Measurements from ENCODE around the gene DDX19B. TPM values are rescaled to one million over a fixed set of nuclear protein-coding genes. Genes with fewer than 3 reads are reported as not detected.
"Not testable (repeated sequence)": the region's sequence is repeated elsewhere in the genome, so short reads cannot be mapped to it uniquely, and the experiment has no call there.

The DDX19B gene
- total and polyA plus RNA-seq, 3 experiments from 2014 or later: 36.0 to 52.9 (median 38.8) TPM

DNA sequence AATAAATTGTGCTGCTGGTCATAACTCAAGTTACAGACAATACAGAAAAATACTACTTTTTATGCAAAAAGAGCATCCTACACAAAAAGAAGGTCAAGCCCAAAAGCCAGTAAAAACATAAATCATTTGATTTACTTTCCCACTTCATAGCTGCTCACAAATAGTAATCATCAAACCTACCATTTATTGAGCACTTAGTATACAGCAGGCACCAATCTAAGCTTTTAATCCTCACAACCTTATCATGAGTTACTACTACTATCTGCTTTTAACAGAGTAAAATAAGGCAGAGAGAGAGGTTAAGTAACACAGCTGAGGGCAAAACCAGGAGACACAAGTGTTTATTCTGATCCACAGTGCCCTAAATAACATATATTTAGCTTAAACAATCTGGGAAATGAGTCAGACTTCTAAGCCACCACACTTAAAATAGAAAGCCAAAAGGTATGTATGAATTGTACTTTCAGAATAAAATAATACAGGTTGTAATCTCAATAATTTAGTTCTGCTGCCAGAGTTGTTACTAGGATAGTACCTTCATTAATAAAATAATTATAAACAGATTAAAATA is 8.0 kb upstream of the DDX19B start:
- Mint-ChIP-seq H3K9me3 (no peaks in the 10 kb centered on the region), H3K36me3 (peaks cover 0 to 6% (median 0%) of the 10 kb centered on the region in 3 donors), H3K27me3 (peaks cover 0 to 2% of the 10 kb centered on the region in 2 donors), H3K27ac (peak overlapping the region in 2 of 8 donors; percentile 64 to 67), H3K4me3 (peak overlapping the region in 1 of 7 donors; percentile 65), H3K4me1 (peaks cover 10 to 18% (median 16%) of the 10 kb centered on the region in 3 donors)
- DNase-seq: no peak
- H3K4me3 ChIP-seq (ENCODE audit: low read length): no peak overlapping the region
- H3K36me3 ChIP-seq (ENCODE audit: insufficient read depth, low read length): no peaks in the 10 kb centered on the region
- peaks cover 5% of the 10 kb centered on the region for H3K4me1 ChIP-seq (ENCODE audit: insufficient read depth, low read length)
- no peak overlapping the region for H3K27ac ChIP-seq (ENCODE audit: low read depth, low read length)
- POLR2A ChIA-PET: no interaction called here
- H3K9me3 ChIP-seq (ENCODE audit: low read length): no peaks in the 10 kb centered on the region
- H3K27me3 ChIP-seq (ENCODE audit: insufficient read depth, low read length, poor library complexity, severe bottlenecking): no peaks in the 10 kb centered on the region
- CTCF ChIA-PET: interaction anchor here (1.6 kb wide), 1 partner anchor 8 kb away, joined by 6 read pairs; the partner anchor contains the start of gene DDX19B

GRCh38 chr16:70292148-70292547 is 6.8 kb upstream of the DDX19B start:
- H3K27me3 Mint-ChIP-seq, CTCF ChIA-PET: not testable (repeated sequence)
- H3K27ac Mint-ChIP-seq: peak overlapping the region in 1 of 8 donors; percentile 9

DNA sequence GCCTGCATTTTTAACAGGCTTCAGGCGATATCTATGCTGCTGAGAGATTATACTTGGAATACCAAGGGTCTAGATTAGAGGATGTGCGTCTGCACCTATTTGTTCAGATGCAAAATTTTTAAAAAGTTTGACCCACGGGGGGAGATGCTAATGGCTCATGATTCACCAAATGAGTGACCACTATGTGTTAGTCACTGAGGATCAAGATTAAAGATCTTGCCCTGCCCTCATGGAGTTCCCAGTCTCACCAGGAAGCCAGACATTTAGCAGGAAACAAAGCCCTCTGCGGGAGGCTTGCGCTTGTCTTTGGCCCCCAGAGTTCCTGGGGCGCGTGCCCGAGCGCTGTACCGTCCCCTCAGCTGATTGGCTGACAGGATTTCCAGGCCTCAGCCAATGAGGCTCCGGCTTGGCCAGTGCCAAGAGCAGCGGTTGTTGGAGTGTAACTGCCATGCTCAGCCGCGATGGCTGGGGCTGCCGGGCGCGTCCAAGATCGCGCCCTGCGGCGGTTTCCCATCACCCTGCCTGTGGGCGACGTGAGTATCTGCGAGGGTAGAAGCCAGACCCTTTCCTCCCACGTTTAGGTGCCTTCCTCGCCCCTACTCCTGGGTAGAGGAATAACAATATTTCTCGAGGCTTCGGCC is 4.5 kb upstream of the DDX19B start:
- Histone ChIP-seq H3K36me3 (ENCODE audit: insufficient read depth, low read length) (no peaks in the 10 kb centered on the region), H3K27me3 (ENCODE audit: insufficient read depth, low read length, poor library complexity, severe bottlenecking) (no peaks in the 10 kb centered on the region), H3K4me1 (ENCODE audit: insufficient read depth, low read length) (peaks cover 10% of the 10 kb centered on the region), H3K9me3 (ENCODE audit: low read length) (no peaks in the 10 kb centered on the region), H3K27ac (ENCODE audit: low read depth, low read length) (no peak overlapping the region), H3K4me3 (ENCODE audit: low read length) (no peak overlapping the region)
- POLR2A ChIA-PET: no interaction called here
- Mint-ChIP-seq H3K27ac (no peak overlapping the region), H3K4me1 (peaks cover 13 to 17% (median 16%) of the 10 kb centered on the region in 3 donors), H3K9me3 (no peaks in the 10 kb centered on the region), H3K27me3 (no peaks in the 10 kb centered on the region), H3K36me3 (peaks cover 0 to 8% (median 0%) of the 10 kb centered on the region in 3 donors), H3K4me3 (no peak overlapping the region)
- no peak for DNase-seq
- CTCF ChIA-PET: no interaction called here

More at GRCh38 chr16:70292148-70292547, 6.8 kb upstream of the DDX19B start:
- H3K36me3 ChIP-seq (ENCODE audit: insufficient read depth, low read length); H3K27ac ChIP-seq (ENCODE audit: low read depth, low read length); H3K4me1 ChIP-seq (ENCODE audit: insufficient read depth, low read length); H3K4me3 Mint-ChIP-seq; POLR2A ChIA-PET; H3K9me3 ChIP-seq (ENCODE audit: low read length); H3K27me3 ChIP-seq (ENCODE audit: insufficient read depth, low read length, poor library complexity, severe bottlenecking); DNase-seq; H3K9me3 Mint-ChIP-seq; H3K36me3 Mint-ChIP-seq; H3K4me3 ChIP-seq (ENCODE audit: low read length): not testable (repeated sequence)
- peaks cover 10 to 18% (median 16%) of the 10 kb centered on the region in 3 donors for H3K4me1 Mint-ChIP-seq

DNA sequence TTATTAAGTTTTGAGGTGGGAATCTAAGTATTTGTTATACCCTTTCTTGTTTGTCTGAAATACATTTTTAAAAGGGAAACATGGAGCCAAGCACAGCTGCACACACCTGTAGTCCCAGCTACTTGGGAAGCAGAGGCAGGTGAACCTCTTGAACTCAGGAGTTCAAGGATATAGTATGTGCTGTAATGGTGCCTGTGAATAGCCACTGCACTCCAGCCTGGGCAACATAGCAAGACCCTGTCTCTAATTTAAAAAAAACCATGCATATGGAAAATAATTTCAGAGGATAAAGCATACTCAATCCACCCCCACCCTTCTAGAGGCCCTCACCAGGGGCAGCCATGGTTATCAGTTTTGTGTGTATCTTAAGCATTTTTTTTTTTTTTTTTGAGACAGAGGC is 3.4 kb upstream of the DDX19B start:
- Histone ChIP-seq H3K36me3 (ENCODE audit: insufficient read depth, low read length) (no peaks in the 10 kb centered on the region), H3K27ac (ENCODE audit: low read depth, low read length) (no peak overlapping the region), H3K27me3 (ENCODE audit: insufficient read depth, low read length, poor library complexity, severe bottlenecking) (no peaks in the 10 kb centered on the region), H3K4me1 (ENCODE audit: insufficient read depth, low read length) (peaks cover 15% of the 10 kb centered on the region), H3K9me3 (ENCODE audit: low read length) (no peaks in the 10 kb centered on the region), H3K4me3 (ENCODE audit: low read length) (no peak overlapping the region)
- Mint-ChIP-seq H3K27ac (no peak overlapping the region), H3K36me3 (peaks cover 0 to 12% (median 0%) of the 10 kb centered on the region in 3 donors), H3K27me3 (no peaks in the 10 kb centered on the region), H3K9me3 (no peaks in the 10 kb centered on the region), H3K4me3 (no peak overlapping the region), H3K4me1 (peaks cover 19 to 23% (median 22%) of the 10 kb centered on the region in 3 donors)
- ChIA-PET POLR2A (no interaction called here), CTCF (no interaction called here)
- DNase-seq: no peak

DNA sequence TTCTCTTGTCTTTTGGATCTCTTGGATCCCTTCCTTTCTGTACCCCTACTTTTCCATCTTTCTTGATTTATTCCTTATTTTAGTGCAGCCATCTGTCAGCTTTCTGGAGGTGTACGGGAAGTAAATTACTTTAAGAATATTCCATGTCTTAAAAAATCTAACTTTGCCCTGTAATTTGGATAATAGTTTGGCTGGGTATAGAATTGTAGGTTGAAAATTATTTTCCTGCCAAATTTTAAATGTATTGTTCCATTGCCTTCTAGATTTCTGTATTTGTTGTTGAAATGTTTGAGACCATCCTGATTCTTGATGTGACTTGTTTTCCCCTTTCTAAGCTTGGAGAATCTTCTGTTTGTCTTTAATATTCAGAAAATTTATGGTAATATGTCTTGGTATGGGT is 2.1 kb downstream of the DDX19B start:
- Mint-ChIP-seq H3K4me1 (peaks cover 43 to 64% (median 63%) of the 10 kb centered on the region in 3 donors), H3K27ac (peak overlapping the region; percentile 68 to 99 (median 86)), H3K36me3 (peaks cover 11 to 35% (median 17%) of the 10 kb centered on the region in 3 donors), H3K9me3 (peaks cover 0 to 8% (median 4%) of the 10 kb centered on the region in 5 donors), H3K27me3 (no peaks in the 10 kb centered on the region), H3K4me3 (peak overlapping the region in 6 of 7 donors; percentile 89 to 98 (median 96))
- H3K4me3 ChIP-seq (ENCODE audit: low read length): no peak overlapping the region
- H3K4me1 ChIP-seq (ENCODE audit: insufficient read depth, low read length): peaks cover 25% of the 10 kb centered on the region
- no peaks in the 10 kb centered on the region for H3K27me3 ChIP-seq (ENCODE audit: insufficient read depth, low read length, poor library complexity, severe bottlenecking)
- ChIA-PET POLR2A (interaction anchor here (0.7 kb wide), 1 partner anchor 48 kb away, joined by 6 read pairs; no protein-coding TSS in a partner anchor), CTCF (interaction anchor here (0.9 kb wide), 1 partner anchor 12 kb away, joined by 3 read pairs; the partner anchor contains the start of gene AARS1)
- H3K27ac ChIP-seq (ENCODE audit: low read depth, low read length): no peak overlapping the region
- DNase-seq: no peak
- no peaks in the 10 kb centered on the region for H3K9me3 ChIP-seq (ENCODE audit: low read length)
- H3K36me3 ChIP-seq (ENCODE audit: insufficient read depth, low read length): no peaks in the 10 kb centered on the region

GRCh38 chr16:70302745-70303144 is 3.8 kb downstream of the DDX19B start:
- H3K4me1 Mint-ChIP-seq: peaks cover 48 to 74% (median 72%) of the 10 kb centered on the region in 3 donors
- DNase-seq: no peak
- peaks cover 25% of the 10 kb centered on the region for H3K4me1 ChIP-seq (ENCODE audit: insufficient read depth, low read length)
- H3K9me3 Mint-ChIP-seq: peaks cover 0 to 8% (median 4%) of the 10 kb centered on the region in 5 donors
- H3K9me3 ChIP-seq (ENCODE audit: low read length): no peaks in the 10 kb centered on the region
- H3K4me3 ChIP-seq (ENCODE audit: low read length): no peak overlapping the region
- H3K27me3 ChIP-seq (ENCODE audit: insufficient read depth, low read length, poor library complexity, severe bottlenecking): no peaks in the 10 kb centered on the region
- POLR2A ChIA-PET: no interaction called here
- peak overlapping the region in 1 of 7 donors; percentile 6 for H3K4me3 Mint-ChIP-seq
- CTCF ChIA-PET: no interaction called here
- H3K27me3 Mint-ChIP-seq: no peaks in the 10 kb centered on the region
- H3K36me3 ChIP-seq (ENCODE audit: insufficient read depth, low read length): no peaks in the 10 kb centered on the region
- H3K27ac ChIP-seq (ENCODE audit: low read depth, low read length): no peak overlapping the region
- peaks cover 11 to 39% (median 17%) of the 10 kb centered on the region in 3 donors for H3K36me3 Mint-ChIP-seq
- H3K27ac Mint-ChIP-seq: peak overlapping the region in 6 of 8 donors; percentile 27 to 87 (median 64)

DNA sequence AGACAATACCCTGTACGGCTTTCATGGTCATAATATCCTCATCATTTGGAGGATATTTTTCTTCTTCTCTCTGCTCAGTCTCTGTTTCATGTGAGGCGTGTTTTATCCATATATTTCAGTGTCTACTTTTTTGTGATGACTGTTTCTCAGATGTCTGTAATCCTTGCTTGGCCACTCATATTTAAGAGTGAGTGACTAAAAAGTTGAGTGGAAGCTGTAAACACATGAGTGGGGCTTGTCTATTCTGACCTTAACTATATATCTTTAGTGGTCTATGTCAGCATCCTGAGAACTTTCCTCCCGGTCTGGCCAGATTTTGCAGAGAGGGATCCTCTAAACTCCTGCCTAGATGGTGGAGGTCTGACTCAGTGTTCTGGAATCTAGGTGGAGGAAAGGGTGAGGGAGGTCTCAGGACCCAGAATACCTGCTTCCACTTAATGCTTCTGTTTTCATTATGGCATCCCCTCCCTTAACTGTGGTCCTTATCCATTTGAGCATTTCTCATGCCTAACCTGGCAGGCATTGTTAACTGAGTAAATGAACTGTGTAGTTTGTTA is 6.0 kb downstream of the DDX19B start:
- Histone ChIP-seq H3K27me3 (ENCODE audit: insufficient read depth, low read length, poor library complexity, severe bottlenecking) (no peaks in the 10 kb centered on the region), H3K4me3 (ENCODE audit: low read length) (no peak overlapping the region), H3K36me3 (ENCODE audit: insufficient read depth, low read length) (no peaks in the 10 kb centered on the region), H3K27ac (ENCODE audit: low read depth, low read length) (no peak overlapping the region), H3K9me3 (ENCODE audit: low read length) (no peaks in the 10 kb centered on the region), H3K4me1 (ENCODE audit: insufficient read depth, low read length) (peaks cover 17% of the 10 kb centered on the region)
- Mint-ChIP-seq H3K27ac (peak overlapping the region in 4 of 8 donors; percentile 28 to 66 (median 52)), H3K4me3 (peak overlapping the region in 1 of 7 donors; percentile 22), H3K36me3 (peaks cover 12 to 36% (median 17%) of the 10 kb centered on the region in 3 donors), H3K9me3 (peaks cover 0 to 8% (median 4%) of the 10 kb centered on the region in 5 donors), H3K27me3 (no peaks in the 10 kb centered on the region), H3K4me1 (peaks cover 35 to 62% (median 61%) of the 10 kb centered on the region in 3 donors)
- no peak for DNase-seq
- POLR2A ChIA-PET: interaction anchor here (0.6 kb wide), 1 partner anchor 958 kb away, joined by 5 read pairs; no protein-coding TSS in a partner anchor
- CTCF ChIA-PET: interaction anchor here (1.1 kb wide), 1 partner anchor 16 kb away, joined by 3 read pairs; the partner anchor contains the start of gene AARS1

- Mint-ChIP-seq H3K27ac (no peak overlapping the region), H3K27me3 (no peaks in the 10 kb centered on the region), H3K9me3 (no peaks in the 10 kb centered on the region), H3K4me1 (peaks cover 20 to 45% (median 43%) of the 10 kb centered on the region in 3 donors), H3K36me3 (peaks cover 7 to 25% (median 9%) of the 10 kb centered on the region in 3 donors), H3K4me3 (no peak overlapping the region)
- Histone ChIP-seq H3K27me3 (ENCODE audit: insufficient read depth, low read length, poor library complexity, severe bottlenecking) (no peaks in the 10 kb centered on the region), H3K36me3 (ENCODE audit: insufficient read depth, low read length) (no peaks in the 10 kb centered on the region), H3K27ac (ENCODE audit: low read depth, low read length) (no peak overlapping the region), H3K9me3 (ENCODE audit: low read length) (no peaks in the 10 kb centered on the region), H3K4me3 (ENCODE audit: low read length) (no peak overlapping the region), H3K4me1 (ENCODE audit: insufficient read depth, low read length) (peaks cover 6% of the 10 kb centered on the region)
- CTCF ChIA-PET: interaction anchor here (2.4 kb wide), 1 partner anchor 20 kb away, joined by 7 read pairs; no protein-coding TSS in a partner anchor
- POLR2A ChIA-PET: interaction anchor here (0.6 kb wide), 3 partner anchors 16 to 55 kb away, joined by 3 to 4 read pairs (median 4); no protein-coding TSS in a partner anchor
- DNase-seq: no peak
These were observed 7.9 kb downstream of the DDX19B start for GRCh38 chr16:70306880-70307279.

Data from CD8-positive, alpha-beta memory T cell (primary cell).